Measurements from ENCODE around the gene OVCA2.
"Not testable (repeated sequence)": the region's sequence is repeated elsewhere in the genome, so short reads cannot be mapped to it uniquely, and the experiment has no call there.

- not testable (repeated sequence) for TF ChIP-seq RXRA (IDR thresholded peaks at IDR 0.05); TAF1 (conservative IDR thresholded peaks at IDR 0.05); REST (IDR thresholded peaks at IDR 0.05); YY1 (IDR thresholded peaks at IDR 0.05); EGR1 (IDR thresholded peaks at IDR 0.05; ENCODE audit: low read depth in 2 of 2)
- TF ChIP-seq, protein P1, sequence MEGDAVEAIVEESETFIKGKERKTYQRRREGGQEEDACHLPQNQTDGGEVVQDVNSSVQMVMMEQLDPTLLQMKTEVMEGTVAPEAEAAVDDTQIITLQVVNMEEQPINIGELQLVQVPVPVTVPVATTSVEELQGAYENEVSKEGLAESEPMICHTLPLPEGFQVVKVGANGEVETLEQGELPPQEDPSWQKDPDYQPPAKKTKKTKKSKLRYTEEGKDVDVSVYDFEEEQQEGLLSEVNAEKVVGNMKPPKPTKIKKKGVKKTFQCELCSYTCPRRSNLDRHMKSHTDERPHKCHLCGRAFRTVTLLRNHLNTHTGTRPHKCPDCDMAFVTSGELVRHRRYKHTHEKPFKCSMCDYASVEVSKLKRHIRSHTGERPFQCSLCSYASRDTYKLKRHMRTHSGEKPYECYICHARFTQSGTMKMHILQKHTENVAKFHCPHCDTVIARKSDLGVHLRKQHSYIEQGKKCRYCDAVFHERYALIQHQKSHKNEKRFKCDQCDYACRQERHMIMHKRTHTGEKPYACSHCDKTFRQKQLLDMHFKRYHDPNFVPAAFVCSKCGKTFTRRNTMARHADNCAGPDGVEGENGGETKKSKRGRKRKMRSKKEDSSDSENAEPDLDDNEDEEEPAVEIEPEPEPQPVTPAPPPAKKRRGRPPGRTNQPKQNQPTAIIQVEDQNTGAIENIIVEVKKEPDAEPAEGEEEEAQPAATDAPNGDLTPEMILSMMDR (IDR thresholded peaks at IDR 0.05; ENCODE audit: low read depth, low read length, missing input control) = not testable (repeated sequence)
Observed at GRCh38 chr17:2013220-2013993, 28.4 kb upstream of the OVCA2 start.

All from liver (tissue), 3 donors.